DMS153 (cell line): ENCODE measurements around the gene NOPCHAP1.
"Not testable (repeated sequence)": the region's sequence is repeated elsewhere in the genome, so short reads cannot be mapped to it uniquely, and the experiment has no call there.

ENCODE experiments used
- DNase-seq: peaks from one replicate; lab custom pipeline; 2025; lab: John Stamatoyannopoulos, UW

The NOPCHAP1 gene

DNA sequence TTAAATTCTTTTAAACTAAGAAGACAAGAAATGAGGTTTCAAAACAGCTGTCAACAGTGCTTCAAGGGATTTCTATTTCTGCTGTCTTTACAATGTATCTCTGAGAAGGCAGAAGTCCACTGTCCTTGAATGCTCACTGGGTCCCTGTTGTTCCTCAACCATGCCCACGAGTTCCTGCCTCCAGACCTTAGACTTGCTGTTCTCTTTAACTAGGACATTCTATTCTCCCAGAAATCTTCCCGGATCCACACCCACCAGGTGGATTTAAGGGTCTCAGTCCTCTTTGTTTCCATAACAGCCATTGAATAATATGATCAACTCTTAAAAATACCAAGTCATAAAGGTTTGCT is 21.3 kb upstream of the NOPCHAP1 start:
- no peak for DNase-seq

- no peak for DNase-seq
These were observed 19.4 kb upstream of the NOPCHAP1 start for GRCh38 chr12:104966677-104967076.

GRCh38 chr12:104969343-104969742 is 16.8 kb upstream of the NOPCHAP1 start:
- no peak for DNase-seq

GRCh38 chr12:104971306-104971705 is 14.8 kb upstream of the NOPCHAP1 start:
- DNase-seq, result no peak

GRCh38 chr12:104973250-104973649 is 12.9 kb upstream of the NOPCHAP1 start:
- no peak for DNase-seq

- no peak for DNase-seq
These were observed 11.4 kb upstream of the NOPCHAP1 start for GRCh38 chr12:104974626-104975290.

- DNase-seq, result no peak
These were observed 10.4 kb upstream of the NOPCHAP1 start for GRCh38 chr12:104975587-104976343.

DNA sequence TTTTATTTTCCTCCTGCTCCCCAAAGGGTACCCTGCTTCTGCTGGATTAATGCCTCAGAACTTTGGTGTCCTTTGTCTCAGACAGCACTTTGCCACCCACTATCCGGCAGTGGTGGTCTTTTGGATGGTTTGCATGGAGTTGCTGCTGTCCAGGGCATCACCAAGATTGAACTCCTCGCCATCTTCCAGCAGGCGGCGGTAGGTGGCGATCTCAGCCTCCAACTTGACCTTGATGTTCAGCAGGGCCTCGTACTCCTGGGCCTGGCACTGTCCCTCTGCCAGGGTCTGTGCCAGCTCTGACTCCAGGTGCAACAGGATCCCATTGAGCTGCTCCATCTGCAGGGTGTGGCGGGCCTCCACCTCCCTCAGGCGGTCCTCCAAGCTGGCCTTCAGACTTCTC is 9.4 kb upstream of the NOPCHAP1 start:
- DNase-seq, result no peak

DNA sequence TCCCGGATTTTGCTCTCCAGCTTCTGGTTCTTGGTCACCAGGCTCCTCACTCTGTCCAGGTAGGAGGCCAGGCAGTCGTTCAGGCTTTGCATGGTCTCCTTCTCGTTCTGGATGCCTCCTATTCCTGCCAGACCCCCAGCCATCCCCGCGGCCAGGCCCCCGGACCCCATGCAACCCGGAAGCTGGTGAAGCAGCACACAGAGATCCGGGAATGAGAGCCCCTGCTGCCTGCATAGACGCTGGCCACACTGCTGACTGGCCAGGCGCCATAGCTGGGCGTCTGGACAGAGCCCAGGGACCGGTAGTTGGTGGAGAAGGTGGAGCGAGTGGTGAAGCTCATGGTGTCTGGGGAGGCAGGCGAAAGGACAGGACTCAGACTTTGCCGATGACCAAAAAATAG is 8.4 kb upstream of the NOPCHAP1 start:
- DNase-seq, result not testable (repeated sequence)

DNA sequence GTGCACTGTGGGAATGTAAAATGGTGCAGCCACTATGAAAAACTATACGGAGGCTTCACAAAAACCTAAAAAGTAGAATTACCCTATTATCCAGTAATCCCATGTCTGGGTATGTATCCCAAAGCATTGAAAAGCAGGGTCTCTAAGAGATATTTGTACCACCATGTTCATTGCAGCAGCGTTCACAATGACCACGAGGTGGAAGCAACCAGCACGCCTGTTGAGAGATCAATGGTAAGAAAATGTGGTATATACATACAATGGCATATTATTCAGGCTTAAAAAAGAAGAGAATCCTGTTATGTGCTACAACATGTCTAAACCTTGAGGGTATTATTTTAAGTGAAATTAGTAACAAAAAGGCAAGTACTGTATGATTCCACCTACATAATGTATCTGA is 910 bp upstream of the NOPCHAP1 start:
- no peak for DNase-seq

DNA sequence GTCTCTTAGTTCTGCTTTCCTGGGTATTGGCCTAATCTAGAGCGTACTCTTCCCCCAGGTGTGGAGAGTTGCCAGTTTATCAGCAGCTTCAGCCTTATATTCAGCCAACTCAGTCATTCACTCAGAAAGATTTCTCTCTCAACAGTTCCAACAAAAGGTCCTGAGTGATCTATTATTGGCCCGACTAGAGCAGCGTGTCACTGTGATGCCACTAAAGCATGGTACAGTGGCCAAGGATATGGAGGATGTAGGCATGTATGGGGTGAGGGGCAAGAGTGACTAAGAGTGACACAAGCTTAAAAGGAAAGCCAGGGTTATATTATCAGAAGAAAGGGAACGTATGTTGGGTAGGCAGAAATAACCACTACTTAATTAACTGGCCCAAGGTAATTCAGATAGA is 4.8 kb downstream of the NOPCHAP1 start:
- no peak for DNase-seq

GRCh38 chr12:104991565-104992128 is 5.5 kb downstream of the NOPCHAP1 start:
- DNase-seq, result no peak

GRCh38 chr12:104994336-104994735 is 8.2 kb downstream of the NOPCHAP1 start:
- no peak for DNase-seq

GRCh38 chr12:104997541-104997940 is 11.4 kb downstream of the NOPCHAP1 start:
- no peak for DNase-seq

DNA sequence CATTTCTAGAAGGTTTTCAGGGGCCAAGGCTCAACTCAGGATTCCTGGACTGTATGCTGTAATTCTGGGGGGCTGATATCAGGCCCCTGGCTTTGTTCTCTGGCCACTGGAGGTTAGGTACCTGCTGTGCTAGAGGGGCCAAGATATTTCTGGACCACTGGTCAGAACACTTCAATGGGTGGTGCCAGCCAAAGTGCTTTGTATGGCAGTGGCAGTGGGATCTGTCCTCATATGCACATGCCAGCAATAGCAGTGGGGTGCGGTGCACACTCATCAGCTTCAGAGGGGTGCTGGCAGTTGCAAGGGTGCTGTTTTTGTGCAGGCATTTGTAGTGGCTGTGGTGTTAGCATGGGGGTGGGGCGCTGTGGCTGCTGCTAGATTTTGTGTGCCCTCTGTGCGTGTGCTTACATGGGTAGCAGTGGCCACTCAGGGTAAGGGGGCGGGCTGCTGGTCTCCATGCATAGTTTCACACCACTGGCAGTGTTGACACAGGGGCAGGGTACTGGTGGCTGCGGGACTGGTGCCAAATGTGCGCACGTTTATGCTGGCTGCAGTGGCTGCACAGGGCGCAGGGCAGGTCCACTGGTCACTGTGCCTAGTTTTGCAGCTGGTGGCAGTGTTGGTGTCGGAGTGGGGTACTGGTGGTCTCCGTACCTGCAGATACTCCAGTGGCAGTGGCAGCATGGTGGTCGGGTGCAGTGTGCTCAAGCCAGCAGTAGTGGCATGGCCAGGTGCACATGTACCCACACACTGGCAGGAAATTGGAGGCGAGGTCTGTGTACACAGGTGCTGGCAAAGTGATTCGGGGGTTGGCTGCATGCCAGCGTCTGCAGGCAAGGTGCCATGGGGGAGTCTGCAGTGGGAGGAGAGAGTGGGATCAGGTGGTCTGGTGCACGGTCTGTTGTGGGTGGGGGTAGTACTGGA is 12.6 kb downstream of the NOPCHAP1 start:
- DNase-seq, result peak; percentile 89

GRCh38 chr12:104999347-104999685 is 13.2 kb downstream of the NOPCHAP1 start:
- DNase-seq, result no peak

DNA sequence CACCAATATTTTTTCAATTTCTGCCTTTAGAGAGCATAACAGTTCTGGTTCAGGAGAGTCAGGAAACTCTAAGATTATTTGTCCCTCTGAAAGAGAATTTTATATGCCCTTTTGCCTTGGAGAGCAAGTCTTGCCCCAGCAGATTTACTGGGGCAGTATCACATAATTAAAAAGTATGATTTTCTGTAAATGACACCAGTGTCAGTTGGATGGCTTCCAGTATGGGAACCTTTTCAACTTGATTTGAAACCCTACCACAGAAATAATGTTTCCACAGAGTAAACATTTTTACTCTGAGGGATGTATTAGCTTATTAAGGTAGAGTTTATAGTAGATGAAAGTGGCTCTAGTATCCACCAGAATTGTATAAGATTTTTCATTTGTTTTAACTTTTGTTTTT is 15.4 kb downstream of the NOPCHAP1 start:
- DNase-seq, result no peak

DNA sequence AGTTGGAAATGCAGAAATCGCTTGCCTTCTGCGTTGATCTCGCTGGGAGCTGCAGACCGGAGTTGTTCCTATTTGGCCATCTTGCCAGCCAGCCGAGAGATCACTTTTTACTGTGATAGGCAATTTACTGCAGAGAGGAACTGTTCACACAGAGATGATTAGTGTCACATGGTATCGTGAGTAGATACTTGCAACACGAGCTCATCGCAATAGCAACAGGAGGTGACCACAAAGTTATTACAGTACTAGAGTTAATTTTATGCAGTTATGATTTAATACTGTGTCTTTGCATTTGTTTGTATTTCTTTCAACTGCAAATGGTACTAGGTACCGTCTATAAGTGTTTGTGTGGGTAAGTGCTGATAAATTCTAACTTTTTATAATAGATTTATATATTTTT is 27.8 kb downstream of the NOPCHAP1 start:
- no peak for DNase-seq

DNA sequence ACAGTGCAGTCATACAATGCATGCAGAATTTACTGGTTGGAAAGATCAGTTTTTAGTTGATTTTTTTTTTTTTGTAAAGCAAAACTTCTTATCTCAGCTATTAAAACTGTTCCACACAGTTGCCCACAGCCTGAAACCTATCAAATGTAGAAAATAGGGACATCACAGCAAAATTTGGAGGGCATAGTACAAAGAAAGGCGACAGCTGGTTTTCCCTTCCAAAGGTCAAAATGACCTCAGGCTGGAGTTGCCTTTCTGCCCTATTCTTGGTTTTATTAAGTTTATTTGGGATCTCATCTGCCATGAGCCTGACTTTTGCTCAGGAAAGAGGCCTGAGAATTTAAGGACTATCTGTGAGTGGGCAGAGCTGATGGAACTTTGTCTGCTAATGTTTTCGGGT is 28.5 kb downstream of the NOPCHAP1 start:
- DNase-seq, result no peak

DNA sequence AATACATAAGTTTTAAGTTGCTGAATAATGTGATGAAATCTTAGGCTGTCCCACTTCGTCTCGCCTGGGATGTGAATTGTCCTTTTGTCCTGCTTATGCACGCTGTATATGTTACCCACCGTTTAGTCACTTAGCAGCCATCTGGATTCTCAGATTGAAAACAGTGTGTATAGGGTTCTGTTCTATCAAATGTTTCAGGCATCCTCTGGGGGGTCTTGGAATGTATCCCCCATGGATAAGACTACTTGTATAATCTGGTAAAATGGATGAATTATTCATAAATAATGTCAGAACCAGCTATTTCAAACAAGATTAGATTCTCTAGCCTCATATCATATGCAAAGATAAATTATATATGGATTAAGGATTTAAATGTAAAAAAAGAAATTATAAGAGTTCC is 29.4 kb downstream of the NOPCHAP1 start:
- no peak for DNase-seq

DNA sequence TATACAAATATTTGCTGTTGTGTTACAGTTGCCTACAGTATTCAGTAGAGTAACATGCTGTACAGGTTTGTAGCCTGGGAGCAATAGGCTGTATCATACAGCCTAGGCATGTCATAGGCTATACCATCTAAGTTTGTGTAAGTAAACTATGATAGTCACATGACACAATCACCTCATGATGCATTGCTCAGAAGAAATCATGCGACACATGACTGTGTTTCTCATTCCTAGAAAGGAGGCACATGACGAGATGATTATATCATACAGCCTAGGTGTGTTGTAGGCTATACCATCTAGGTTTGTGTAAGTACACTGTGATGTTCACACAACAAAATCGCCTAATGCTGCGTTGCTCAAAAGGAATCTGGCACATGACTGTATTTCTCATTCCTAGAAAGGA is 31.9 kb downstream of the NOPCHAP1 start:
- no peak for DNase-seq

DNA sequence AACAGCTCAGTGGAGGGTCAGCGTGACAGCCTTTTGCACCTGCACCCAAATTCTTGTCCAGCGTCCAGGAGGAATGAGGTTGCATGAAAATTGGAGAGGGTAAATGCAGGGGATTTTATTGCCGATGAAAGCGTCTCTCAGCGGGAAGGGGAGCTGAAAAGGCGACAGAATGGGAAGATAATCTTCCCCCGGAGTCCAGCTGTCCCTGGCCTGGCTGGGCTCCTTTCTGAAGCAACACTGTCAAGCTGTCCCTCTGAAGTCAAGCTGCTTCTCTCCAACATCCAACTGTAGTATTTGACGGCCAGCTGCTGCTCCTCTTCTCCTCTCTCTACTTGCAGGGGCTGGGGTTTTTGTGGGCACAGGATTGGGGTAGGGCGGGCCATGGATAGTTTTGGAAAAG is 32.7 kb downstream of the NOPCHAP1 start:
- no peak for DNase-seq
